Fibroblast of mammary gland (primary cell): ENCODE measurements around the gene SLC25A51.

Experiments used
- DNase-seq: peaks from one replicate; pipeline ENCODE4 v3.0.0-alpha.2; 2010; ENCODE audit warnings: low read depth
- H3K4me3 ChIP-seq: 2 replicates; pipeline ENCODE4 v1.5.1; 2011; ENCODE audit warnings: low read depth, mild to moderate bottlenecking, low read length, moderate library complexity; ENCODE audit not compliant: control insufficient read depth
- TF ChIP-seq, protein P1 (sequence below): conservative IDR thresholded peaks from 2 replicates; pipeline ENCODE4 v1.5.1; 2011; ENCODE audit warnings: low read depth, low read length, inconsistent platforms; ENCODE audit not compliant: control insufficient read depth, insufficient read depth

SLC25A51 gene

DNA sequence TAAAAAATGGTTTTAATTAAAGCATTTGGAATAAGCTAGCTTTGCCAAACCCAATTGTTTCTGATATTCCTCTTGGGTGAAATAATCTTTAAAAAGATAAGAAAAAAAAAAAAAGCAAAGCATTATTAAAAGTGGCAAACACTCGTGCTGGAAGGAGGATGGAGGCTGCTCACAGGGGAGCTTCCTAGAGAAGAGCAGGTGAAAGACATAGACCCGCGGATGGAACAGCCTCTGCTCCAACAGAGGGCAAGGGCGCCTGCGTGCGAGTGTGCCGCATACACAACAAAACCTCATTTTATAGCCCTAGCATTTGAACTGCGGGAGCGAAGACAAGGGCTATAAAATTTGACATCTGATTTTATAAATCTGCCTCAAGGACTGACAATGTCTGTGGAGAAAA lies 33.4 kb upstream of the SLC25A51 start:
- H3K4me3 ChIP-seq: no peak overlapping the region
- no peak for DNase-seq
- TF ChIP-seq, protein P1, sequence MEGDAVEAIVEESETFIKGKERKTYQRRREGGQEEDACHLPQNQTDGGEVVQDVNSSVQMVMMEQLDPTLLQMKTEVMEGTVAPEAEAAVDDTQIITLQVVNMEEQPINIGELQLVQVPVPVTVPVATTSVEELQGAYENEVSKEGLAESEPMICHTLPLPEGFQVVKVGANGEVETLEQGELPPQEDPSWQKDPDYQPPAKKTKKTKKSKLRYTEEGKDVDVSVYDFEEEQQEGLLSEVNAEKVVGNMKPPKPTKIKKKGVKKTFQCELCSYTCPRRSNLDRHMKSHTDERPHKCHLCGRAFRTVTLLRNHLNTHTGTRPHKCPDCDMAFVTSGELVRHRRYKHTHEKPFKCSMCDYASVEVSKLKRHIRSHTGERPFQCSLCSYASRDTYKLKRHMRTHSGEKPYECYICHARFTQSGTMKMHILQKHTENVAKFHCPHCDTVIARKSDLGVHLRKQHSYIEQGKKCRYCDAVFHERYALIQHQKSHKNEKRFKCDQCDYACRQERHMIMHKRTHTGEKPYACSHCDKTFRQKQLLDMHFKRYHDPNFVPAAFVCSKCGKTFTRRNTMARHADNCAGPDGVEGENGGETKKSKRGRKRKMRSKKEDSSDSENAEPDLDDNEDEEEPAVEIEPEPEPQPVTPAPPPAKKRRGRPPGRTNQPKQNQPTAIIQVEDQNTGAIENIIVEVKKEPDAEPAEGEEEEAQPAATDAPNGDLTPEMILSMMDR: no peak

DNA sequence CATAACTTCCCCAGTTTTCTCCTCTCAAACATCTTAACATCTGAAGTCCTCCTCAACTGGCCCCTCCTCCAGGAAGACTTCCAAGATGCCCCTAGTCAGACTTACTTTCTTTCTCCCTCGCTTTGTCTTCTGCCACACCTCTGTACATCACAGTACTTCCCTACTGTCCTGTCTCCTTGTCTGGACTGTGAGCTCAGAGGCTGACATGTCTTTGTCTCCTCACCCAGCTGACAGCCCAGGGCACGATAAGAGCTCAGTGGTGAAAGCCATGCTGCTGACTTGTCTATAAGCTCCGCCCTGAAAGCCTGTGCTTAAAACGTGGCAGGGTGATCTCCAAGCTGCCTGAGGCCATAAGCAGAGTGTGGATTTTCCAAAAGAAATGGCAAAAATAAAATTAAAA lies 33.0 kb upstream of the SLC25A51 start:
- TF ChIP-seq, protein P1: no peak
- H3K4me3 ChIP-seq: no peak overlapping the region
- DNase-seq: peak; percentile 76

DNA sequence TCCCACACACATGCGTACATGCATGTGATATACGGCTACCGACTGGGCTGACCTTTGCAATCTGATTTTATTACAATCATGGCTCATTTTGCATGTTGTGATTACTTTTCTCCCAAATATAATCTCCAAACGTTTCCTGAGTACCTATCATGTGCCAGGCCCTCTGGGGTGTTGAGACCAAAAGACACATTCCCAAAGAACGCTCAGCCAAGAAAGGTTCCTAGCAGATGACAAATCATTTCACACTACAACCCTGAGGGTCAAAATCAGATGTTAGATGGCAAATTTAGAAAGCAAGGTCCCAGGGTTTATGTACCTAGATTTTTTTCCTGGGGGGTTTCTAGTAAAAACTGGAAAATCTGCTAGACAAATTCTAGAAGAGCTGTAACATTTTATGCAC lies 32.4 kb upstream of the SLC25A51 start:
- H3K4me3 ChIP-seq: no peak overlapping the region
- no peak for DNase-seq
- TF ChIP-seq, protein P1: no peak

DNA sequence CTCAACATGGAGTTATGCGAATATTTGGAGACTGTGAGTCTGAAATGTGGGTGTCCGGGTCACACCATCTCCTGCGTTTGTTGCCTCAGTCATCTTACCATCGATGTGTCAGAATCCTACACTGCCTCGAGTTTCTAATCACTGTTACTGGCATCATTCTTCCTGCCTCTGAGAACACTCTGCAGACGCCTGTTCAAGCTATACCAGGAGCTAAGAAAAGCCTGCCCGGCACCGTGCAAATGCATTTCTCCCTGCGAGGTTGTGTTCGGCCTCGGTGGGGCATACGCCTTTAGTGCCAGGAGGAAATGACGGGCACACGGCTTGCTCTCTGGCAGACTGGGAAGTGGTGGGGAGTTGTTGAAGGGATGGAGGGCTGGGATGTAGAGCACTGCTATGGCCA lies 31.2 kb upstream of the SLC25A51 start:
- TF ChIP-seq, protein P1: no peak
- no peak for DNase-seq
- H3K4me3 ChIP-seq: no peak overlapping the region

DNA sequence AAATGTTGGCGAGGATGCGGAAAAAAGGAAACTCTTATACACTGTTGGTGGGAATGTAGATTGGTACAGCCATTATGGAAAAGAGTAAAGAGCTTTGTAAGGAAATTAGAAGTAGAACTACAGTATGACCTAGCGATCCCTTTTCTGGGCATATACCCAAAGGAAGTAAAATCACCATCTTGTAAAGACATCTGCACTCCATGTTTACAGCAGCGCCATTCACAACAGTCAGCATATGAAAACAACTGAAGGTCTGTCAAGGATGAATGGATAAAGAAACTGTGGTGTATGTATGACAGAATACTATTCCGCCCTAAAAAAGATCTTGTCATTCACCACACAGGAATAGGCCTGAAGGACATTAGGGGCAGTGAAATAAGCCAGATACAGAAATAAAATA lies 27.7 kb upstream of the SLC25A51 start:
- DNase-seq: no peak
- H3K4me3 ChIP-seq: no peak overlapping the region
- TF ChIP-seq, protein P1: no peak

DNA sequence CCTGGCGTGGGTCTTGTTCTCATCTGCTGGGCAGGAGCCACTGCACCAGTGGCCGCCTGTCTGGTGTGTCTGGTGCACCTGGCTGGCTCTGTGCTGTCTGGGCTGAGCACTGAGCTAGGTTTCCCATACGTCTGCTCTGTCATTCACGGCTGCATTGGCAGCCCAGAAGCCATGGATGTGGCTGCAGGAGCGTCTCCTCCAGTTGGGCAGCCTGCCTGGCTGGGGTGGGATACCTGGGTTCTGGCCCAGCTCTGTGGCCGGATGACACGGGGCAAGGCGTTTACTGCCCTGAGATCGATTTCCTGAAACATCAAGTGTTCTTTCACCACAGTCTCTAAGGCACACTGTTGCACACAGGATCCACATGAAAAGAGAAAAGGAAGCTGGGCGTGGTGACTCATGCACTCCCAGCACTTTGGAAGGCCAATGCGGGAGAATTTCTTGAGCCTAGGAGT lies 25.5 kb upstream of the SLC25A51 start:
- TF ChIP-seq, protein P1: no peak
- DNase-seq: peak; percentile 55
- no peak overlapping the region for H3K4me3 ChIP-seq
